ENCODE data around the gene WWC1.

The WWC1 gene

GRCh38 chr5:168266016-168266415 is 25.4 kb upstream of the WWC1 start:
- no peak overlapping the region for H3K4me3 ChIP-seq (ENCODE audit: low read depth in 1 of 2, low read length in 2 of 2)
- H3K9ac ChIP-seq (ENCODE audit: low read depth in 1 of 2, low read length in 2 of 2), result no peak overlapping the region
- peaks cover 25% of the 10 kb centered on the region in 2 donors for H3K4me1 ChIP-seq (ENCODE audit: control insufficient read depth in 1 of 2, insufficient read depth in 2 of 2, low read length in 2 of 2)
- H3K36me3 ChIP-seq (ENCODE audit: control insufficient read depth in 1 of 2, insufficient read depth in 2 of 2, low read length in 2 of 2), result no peaks in the 10 kb centered on the region
- H3K27ac ChIP-seq (ENCODE audit: low read depth, low read length), result no peak overlapping the region
- H3K9me3 ChIP-seq (ENCODE audit: control insufficient read depth in 1 of 2, low read length in 2 of 2), result no peaks in the 10 kb centered on the region
- no peaks in the 10 kb centered on the region for H3K27me3 ChIP-seq (ENCODE audit: control insufficient read depth in 1 of 2, insufficient read depth in 2 of 2, low read length in 2 of 2)

GRCh38 chr5:168268949-168269936 is 22.2 kb upstream of the WWC1 start:
- peak overlapping the region; percentile 34 to 57 for H3K9ac ChIP-seq (ENCODE audit: low read depth in 1 of 2, low read length in 2 of 2)
- no peaks in the 10 kb centered on the region for H3K27me3 ChIP-seq (ENCODE audit: control insufficient read depth in 1 of 2, insufficient read depth in 2 of 2, low read length in 2 of 2)
- no peaks in the 10 kb centered on the region for H3K36me3 ChIP-seq (ENCODE audit: control insufficient read depth in 1 of 2, insufficient read depth in 2 of 2, low read length in 2 of 2)
- peaks cover 19 to 20% of the 10 kb centered on the region in 2 donors for H3K4me1 ChIP-seq (ENCODE audit: control insufficient read depth in 1 of 2, insufficient read depth in 2 of 2, low read length in 2 of 2)
- peak overlapping the region; percentile 61 to 66 for H3K4me3 ChIP-seq (ENCODE audit: low read depth in 1 of 2, low read length in 2 of 2)
- H3K27ac ChIP-seq (ENCODE audit: low read depth, low read length), result no peak overlapping the region
- H3K9me3 ChIP-seq (ENCODE audit: control insufficient read depth in 1 of 2, low read length in 2 of 2), result no peaks in the 10 kb centered on the region

GRCh38 chr5:168269937-168270330 is 21.5 kb upstream of the WWC1 start:
- Histone ChIP-seq H3K27me3 (ENCODE audit: control insufficient read depth in 1 of 2, insufficient read depth in 2 of 2, low read length in 2 of 2) (no peaks in the 10 kb centered on the region), H3K9ac (ENCODE audit: low read depth in 1 of 2, low read length in 2 of 2) (peak overlapping the region in 1 of 2 donors; percentile 57), H3K9me3 (ENCODE audit: control insufficient read depth in 1 of 2, low read length in 2 of 2) (no peaks in the 10 kb centered on the region), H3K36me3 (ENCODE audit: control insufficient read depth in 1 of 2, insufficient read depth in 2 of 2, low read length in 2 of 2) (no peaks in the 10 kb centered on the region), H3K27ac (ENCODE audit: low read depth, low read length) (no peak overlapping the region), H3K4me1 (ENCODE audit: control insufficient read depth in 1 of 2, insufficient read depth in 2 of 2, low read length in 2 of 2) (peaks cover 19 to 20% of the 10 kb centered on the region in 2 donors), H3K4me3 (ENCODE audit: low read depth in 1 of 2, low read length in 2 of 2) (no peak overlapping the region)

- Histone ChIP-seq H3K36me3 (ENCODE audit: control insufficient read depth in 1 of 2, insufficient read depth in 2 of 2, low read length in 2 of 2) (no peaks in the 10 kb centered on the region), H3K27ac (ENCODE audit: low read depth, low read length) (no peak overlapping the region), H3K9ac (ENCODE audit: low read depth in 1 of 2, low read length in 2 of 2) (no peak overlapping the region)
Observed at GRCh38 chr5:168270476-168270875, 21.0 kb upstream of the WWC1 start.

GRCh38 chr5:168273056-168273980 is 18.1 kb upstream of the WWC1 start:
- Histone ChIP-seq H3K4me1 (ENCODE audit: control insufficient read depth in 1 of 2, insufficient read depth in 2 of 2, low read length in 2 of 2) (peaks cover 25 to 30% of the 10 kb centered on the region in 2 donors), H3K4me3 (ENCODE audit: low read depth in 1 of 2, low read length in 2 of 2) (no peak overlapping the region), H3K9ac (ENCODE audit: low read depth in 1 of 2, low read length in 2 of 2) (no peak overlapping the region), H3K27me3 (ENCODE audit: control insufficient read depth in 1 of 2, insufficient read depth in 2 of 2, low read length in 2 of 2) (no peaks in the 10 kb centered on the region), H3K9me3 (ENCODE audit: control insufficient read depth in 1 of 2, low read length in 2 of 2) (no peaks in the 10 kb centered on the region), H3K27ac (ENCODE audit: low read depth, low read length) (no peak overlapping the region), H3K36me3 (ENCODE audit: control insufficient read depth in 1 of 2, insufficient read depth in 2 of 2, low read length in 2 of 2) (no peaks in the 10 kb centered on the region)

More at GRCh38 chr5:168270476-168270875, 21.0 kb upstream of the WWC1 start:
- H3K4me3 ChIP-seq (ENCODE audit: low read depth in 1 of 2, low read length in 2 of 2), result no peak overlapping the region
- H3K9me3 ChIP-seq (ENCODE audit: control insufficient read depth in 1 of 2, low read length in 2 of 2), result no peaks in the 10 kb centered on the region
- no peaks in the 10 kb centered on the region for H3K27me3 ChIP-seq (ENCODE audit: control insufficient read depth in 1 of 2, insufficient read depth in 2 of 2, low read length in 2 of 2)
- H3K4me1 ChIP-seq (ENCODE audit: control insufficient read depth in 1 of 2, insufficient read depth in 2 of 2, low read length in 2 of 2), result peaks cover 19 to 20% of the 10 kb centered on the region in 2 donors

- H3K9me3 ChIP-seq (ENCODE audit: control insufficient read depth in 1 of 2, low read length in 2 of 2), result no peaks in the 10 kb centered on the region
Observed at GRCh38 chr5:168274406-168274805, 17.0 kb upstream of the WWC1 start.

GRCh38 chr5:168275940-168276339 is 15.5 kb upstream of the WWC1 start:
- Histone ChIP-seq H3K9ac (ENCODE audit: low read depth in 1 of 2, low read length in 2 of 2) (no peak overlapping the region), H3K36me3 (ENCODE audit: control insufficient read depth in 1 of 2, insufficient read depth in 2 of 2, low read length in 2 of 2) (no peaks in the 10 kb centered on the region), H3K9me3 (ENCODE audit: control insufficient read depth in 1 of 2, low read length in 2 of 2) (no peaks in the 10 kb centered on the region), H3K27me3 (ENCODE audit: control insufficient read depth in 1 of 2, insufficient read depth in 2 of 2, low read length in 2 of 2) (no peaks in the 10 kb centered on the region), H3K4me3 (ENCODE audit: low read depth in 1 of 2, low read length in 2 of 2) (no peak overlapping the region), H3K27ac (ENCODE audit: low read depth, low read length) (no peak overlapping the region), H3K4me1 (ENCODE audit: control insufficient read depth in 1 of 2, insufficient read depth in 2 of 2, low read length in 2 of 2) (peaks cover 5 to 11% of the 10 kb centered on the region in 2 donors)

More at GRCh38 chr5:168274406-168274805, 17.0 kb upstream of the WWC1 start:
- Histone ChIP-seq H3K4me1 (ENCODE audit: control insufficient read depth in 1 of 2, insufficient read depth in 2 of 2, low read length in 2 of 2) (peaks cover 16 to 23% of the 10 kb centered on the region in 2 donors), H3K27me3 (ENCODE audit: control insufficient read depth in 1 of 2, insufficient read depth in 2 of 2, low read length in 2 of 2) (no peaks in the 10 kb centered on the region), H3K36me3 (ENCODE audit: control insufficient read depth in 1 of 2, insufficient read depth in 2 of 2, low read length in 2 of 2) (no peaks in the 10 kb centered on the region), H3K9ac (ENCODE audit: low read depth in 1 of 2, low read length in 2 of 2) (no peak overlapping the region), H3K4me3 (ENCODE audit: low read depth in 1 of 2, low read length in 2 of 2) (no peak overlapping the region), H3K27ac (ENCODE audit: low read depth, low read length) (no peak overlapping the region)

- Histone ChIP-seq H3K9me3 (ENCODE audit: control insufficient read depth in 1 of 2, low read length in 2 of 2) (no peaks in the 10 kb centered on the region), H3K9ac (ENCODE audit: low read depth in 1 of 2, low read length in 2 of 2) (no peak overlapping the region), H3K4me1 (ENCODE audit: control insufficient read depth in 1 of 2, insufficient read depth in 2 of 2, low read length in 2 of 2) (peaks cover 4 to 8% of the 10 kb centered on the region in 2 donors), H3K36me3 (ENCODE audit: control insufficient read depth in 1 of 2, insufficient read depth in 2 of 2, low read length in 2 of 2) (no peaks in the 10 kb centered on the region), H3K4me3 (ENCODE audit: low read depth in 1 of 2, low read length in 2 of 2) (no peak overlapping the region), H3K27ac (ENCODE audit: low read depth, low read length) (no peak overlapping the region), H3K27me3 (ENCODE audit: control insufficient read depth in 1 of 2, insufficient read depth in 2 of 2, low read length in 2 of 2) (no peaks in the 10 kb centered on the region)
Observed at GRCh38 chr5:168282120-168282519, 9.3 kb upstream of the WWC1 start.

- Histone ChIP-seq H3K9me3 (ENCODE audit: control insufficient read depth in 1 of 2, low read length in 2 of 2) (no peaks in the 10 kb centered on the region), H3K9ac (ENCODE audit: low read depth in 1 of 2, low read length in 2 of 2) (no peak overlapping the region), H3K4me3 (ENCODE audit: low read depth in 1 of 2, low read length in 2 of 2) (no peak overlapping the region), H3K27me3 (ENCODE audit: control insufficient read depth in 1 of 2, insufficient read depth in 2 of 2, low read length in 2 of 2) (no peaks in the 10 kb centered on the region), H3K27ac (ENCODE audit: low read depth, low read length) (no peak overlapping the region), H3K36me3 (ENCODE audit: control insufficient read depth in 1 of 2, insufficient read depth in 2 of 2, low read length in 2 of 2) (no peaks in the 10 kb centered on the region), H3K4me1 (ENCODE audit: control insufficient read depth in 1 of 2, insufficient read depth in 2 of 2, low read length in 2 of 2) (peaks cover 9 to 12% of the 10 kb centered on the region in 2 donors)
Observed at GRCh38 chr5:168284809-168285208, 6.6 kb upstream of the WWC1 start.

GRCh38 chr5:168285696-168286095 is 5.7 kb upstream of the WWC1 start:
- no peak overlapping the region for H3K9ac ChIP-seq (ENCODE audit: low read depth in 1 of 2, low read length in 2 of 2)
- H3K4me3 ChIP-seq (ENCODE audit: low read depth in 1 of 2, low read length in 2 of 2), result no peak overlapping the region
- no peaks in the 10 kb centered on the region for H3K27me3 ChIP-seq (ENCODE audit: control insufficient read depth in 1 of 2, insufficient read depth in 2 of 2, low read length in 2 of 2)
- no peaks in the 10 kb centered on the region for H3K36me3 ChIP-seq (ENCODE audit: control insufficient read depth in 1 of 2, insufficient read depth in 2 of 2, low read length in 2 of 2)
- H3K27ac ChIP-seq (ENCODE audit: low read depth, low read length), result no peak overlapping the region
- H3K4me1 ChIP-seq (ENCODE audit: control insufficient read depth in 1 of 2, insufficient read depth in 2 of 2, low read length in 2 of 2), result peaks cover 9 to 12% of the 10 kb centered on the region in 2 donors
- H3K9me3 ChIP-seq (ENCODE audit: control insufficient read depth in 1 of 2, low read length in 2 of 2), result no peaks in the 10 kb centered on the region

Measured in duodenal mucosa (tissue), 2 donors.